Stimulated activated CD8-positive, alpha-beta memory T cell treated with anti-CD3 and anti-CD28 coated beads, Interleukin-12 subunit alpha, Interleukin-12 subunit beta, amount 100 ng/mL, for 24 hours (primary cell): Measurements from ENCODE around the gene DOC2A.

Source experiments
- DNase-seq: peaks from one replicate; pipeline ENCODE4 v3.0.0-alpha.2; 2020; ENCODE audit errors: extremely low read depth

DOC2A gene

GRCh38 chr16:29989111-29989858 is 21.5 kb downstream of the DOC2A start:
- no peak for DNase-seq

GRCh38 chr16:29988346-29989075 is 22.3 kb downstream of the DOC2A start:
- no peak for DNase-seq

- no peak for DNase-seq
These were observed 23.3 kb downstream of the DOC2A start for GRCh38 chr16:29987371-29988085.

- DNase-seq: no peak
These were observed 23.9 kb downstream of the DOC2A start for GRCh38 chr16:29986931-29987330.

GRCh38 chr16:29986231-29986630 is 24.6 kb downstream of the DOC2A start:
- no peak for DNase-seq

- DNase-seq: no peak
These were observed 25.5 kb downstream of the DOC2A start for GRCh38 chr16:29985271-29985811.

- DNase-seq: no peak
These were observed 26.1 kb downstream of the DOC2A start for GRCh38 chr16:29984764-29985147.

- no peak for DNase-seq
These were observed 26.6 kb downstream of the DOC2A start for GRCh38 chr16:29984137-29984763.

GRCh38 chr16:29983420-29984136 is 27.2 kb downstream of the DOC2A start:
- no peak for DNase-seq

GRCh38 chr16:29982560-29983419 is 28.0 kb downstream of the DOC2A start:
- DNase-seq: no peak

- no peak for DNase-seq
These were observed 32.1 kb downstream of the DOC2A start for GRCh38 chr16:29978564-29979270.

- no peak for DNase-seq
These were observed 32.7 kb downstream of the DOC2A start for GRCh38 chr16:29978081-29978480.

- DNase-seq: no peak
These were observed 33.6 kb downstream of the DOC2A start for GRCh38 chr16:29977063-29977825.

- DNase-seq: no peak
These were observed 34.9 kb downstream of the DOC2A start for GRCh38 chr16:29975811-29976511.

GRCh38 chr16:29975134-29975538 is 35.7 kb downstream of the DOC2A start:
- DNase-seq: no peak

- no peak for DNase-seq
These were observed 36.3 kb downstream of the DOC2A start for GRCh38 chr16:29974291-29975133.
